OCI-LY3 (cell line): ENCODE measurements around the gene IBTK.

Source experiments
- CTCF ChIP-seq: fragments of 200-600, 300-600 bp; sonication (generic); IDR thresholded peaks from 2 replicates; pipeline ENCODE4 v1.5.1; 2014; ENCODE audit warnings: antibody characterized with exemption, low read length, low read depth
- EZH2phosphoT487 ChIP-seq: fragments of 200-600 bp; shearing (Covaris generic); IDR thresholded peaks from 2 replicates; pipeline ENCODE4 v1.6.1; 2018; ENCODE audit warnings: antibody characterized with exemption, mixed run types, low read depth

- TF ChIP-seq CTCF (no peak), EZH2phosphoT487 (no peak)
Observed at GRCh38 chr6:82183642-82184282, 63.8 kb downstream of the IBTK start.
